Raji (cell line): ENCODE measurements around the gene CDC42BPA.

Source experiments
- POLR2A ChIP-seq: IDR thresholded peaks from 2 replicates; pipeline ENCODE4 v1.6.1; 2011; ENCODE audit warnings: low read depth, low read length, control low read depth; ENCODE audit not compliant: insufficient read depth

Gene CDC42BPA

GRCh38 chr1:226945106-226945857 is 373.0 kb downstream of the CDC42BPA start:
- TF ChIP-seq POLR2A: no peak

GRCh38 chr1:226943927-226944326 is 374.4 kb downstream of the CDC42BPA start:
- no peak for TF ChIP-seq POLR2A

- no peak for TF ChIP-seq POLR2A
Measured at GRCh38 chr1:226943156-226943555, 375.1 kb downstream of the CDC42BPA start.

DNA sequence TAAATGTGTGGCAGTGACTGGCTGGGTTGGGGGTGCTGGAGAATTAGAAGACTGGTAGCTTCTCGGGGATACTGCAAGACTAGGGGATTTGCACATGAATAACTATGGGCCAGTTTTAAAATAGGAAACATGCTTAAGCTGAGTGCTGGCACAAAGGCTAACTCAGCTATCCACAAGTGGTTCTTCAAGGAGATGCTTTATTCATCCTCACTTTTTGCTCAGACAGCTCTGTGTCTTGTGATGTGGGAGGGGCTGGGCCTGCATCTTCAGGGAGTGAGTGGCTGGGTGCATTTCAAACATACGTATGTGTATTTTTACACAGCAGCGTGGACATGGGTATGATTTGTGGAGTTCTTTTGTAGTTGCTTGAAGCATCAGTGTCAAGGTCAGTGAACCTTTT is 375.9 kb downstream of the CDC42BPA start:
- no peak for TF ChIP-seq POLR2A

DNA sequence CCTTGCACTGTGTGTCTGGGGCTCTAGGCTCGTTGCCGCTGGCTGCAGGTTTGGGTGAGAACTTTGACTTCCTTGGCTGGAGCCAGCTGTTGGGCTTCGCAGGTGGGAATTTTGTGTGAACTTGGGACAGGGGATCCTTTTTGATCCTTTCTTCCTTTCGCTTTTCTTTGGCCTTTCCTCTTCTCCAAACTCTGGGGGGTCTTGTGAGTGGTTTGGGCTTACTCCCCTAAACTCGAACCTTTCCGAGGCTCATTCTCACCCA is 377.6 kb downstream of the CDC42BPA start:
- TF ChIP-seq POLR2A: no peak

DNA sequence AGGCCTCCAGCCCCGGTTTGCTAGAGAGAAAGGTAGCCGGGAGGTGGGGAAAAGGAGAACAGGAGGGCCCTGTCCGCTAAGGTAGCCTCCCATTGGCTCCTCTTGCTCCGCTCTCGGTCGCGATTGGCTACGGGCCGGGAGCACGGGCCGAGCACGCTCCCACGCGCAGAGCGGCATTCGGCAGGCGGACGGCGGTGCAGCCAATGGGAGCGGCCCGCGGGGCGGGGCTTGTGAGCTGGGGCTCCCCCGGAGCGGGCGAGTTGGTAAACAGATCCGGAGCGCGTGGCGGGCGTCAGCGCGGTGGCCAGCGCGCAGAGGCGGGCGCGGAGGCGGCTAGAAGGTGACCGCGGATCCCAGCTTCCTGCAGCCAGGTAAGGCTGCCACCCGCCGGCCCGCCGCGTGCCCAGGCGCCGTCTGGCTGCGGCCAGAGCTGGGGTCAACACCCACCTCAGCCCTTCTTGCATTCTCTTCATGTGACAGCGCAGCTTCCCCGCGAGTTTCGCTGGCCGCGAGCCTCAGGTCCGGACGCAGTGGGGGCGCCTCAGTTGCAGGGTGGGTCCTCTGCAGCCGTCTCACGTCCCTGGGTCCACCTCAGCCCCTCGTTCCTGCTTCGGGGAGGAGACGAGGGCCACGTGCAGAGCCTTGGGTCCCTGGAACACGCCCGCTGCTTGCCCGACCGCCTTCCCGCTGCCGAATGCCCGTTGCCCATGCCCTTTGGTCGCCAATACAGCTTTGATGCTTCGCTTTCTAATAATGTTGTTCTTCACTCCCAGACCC is 378.1 kb downstream of the CDC42BPA start, which contains the start of gene COQ8A:
TSS of gene COQ8A (plus strand) at position 266 of the 777 bp plus-strand sequence. CDS start 21,092 bp downstream, outside the sequence.
- no peak for TF ChIP-seq POLR2A
